Activated CD4-positive, alpha-beta T cell treated with anti-CD3 and anti-CD28 coated beads for 1 hour (primary cell): ENCODE results near the gene ZBTB7A.

Experiments
- DNase-seq: peaks from one replicate; pipeline ENCODE4 v3.0.0-alpha.2; 2020

The ZBTB7A gene

GRCh38 chr19:4052114-4052992 lies 14.3 kb downstream of the ZBTB7A start:
- DNase-seq, result no peak

- DNase-seq, result no peak
These were observed 15.3 kb downstream of the ZBTB7A start for GRCh38 chr19:4051175-4052101.

DNA sequence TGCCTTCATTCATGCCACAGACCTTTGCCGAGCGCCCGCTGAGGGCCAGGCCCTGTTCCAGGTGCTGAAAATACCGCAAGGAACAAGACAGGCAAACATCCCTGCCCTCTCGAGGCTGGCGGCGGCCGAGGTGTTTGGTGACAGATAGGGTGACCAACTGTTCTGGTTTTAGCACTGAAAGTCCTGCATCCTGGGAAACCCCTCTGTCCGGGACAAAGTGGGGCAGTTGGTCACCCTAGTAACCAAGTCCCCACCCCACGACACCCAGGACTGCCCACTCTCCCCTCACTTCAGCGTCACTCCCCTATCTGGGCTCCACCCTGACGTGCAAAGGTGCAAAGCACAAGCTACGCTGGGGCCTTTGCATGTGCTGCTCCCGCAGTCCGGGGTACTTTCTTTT lies 17.3 kb downstream of the ZBTB7A start:
- no peak for DNase-seq

- DNase-seq, result no peak
These were observed 19.6 kb downstream of the ZBTB7A start for GRCh38 chr19:4046946-4047683.

GRCh38 chr19:4046362-4046691 lies 20.4 kb downstream of the ZBTB7A start:
- DNase-seq, result no peak

DNA sequence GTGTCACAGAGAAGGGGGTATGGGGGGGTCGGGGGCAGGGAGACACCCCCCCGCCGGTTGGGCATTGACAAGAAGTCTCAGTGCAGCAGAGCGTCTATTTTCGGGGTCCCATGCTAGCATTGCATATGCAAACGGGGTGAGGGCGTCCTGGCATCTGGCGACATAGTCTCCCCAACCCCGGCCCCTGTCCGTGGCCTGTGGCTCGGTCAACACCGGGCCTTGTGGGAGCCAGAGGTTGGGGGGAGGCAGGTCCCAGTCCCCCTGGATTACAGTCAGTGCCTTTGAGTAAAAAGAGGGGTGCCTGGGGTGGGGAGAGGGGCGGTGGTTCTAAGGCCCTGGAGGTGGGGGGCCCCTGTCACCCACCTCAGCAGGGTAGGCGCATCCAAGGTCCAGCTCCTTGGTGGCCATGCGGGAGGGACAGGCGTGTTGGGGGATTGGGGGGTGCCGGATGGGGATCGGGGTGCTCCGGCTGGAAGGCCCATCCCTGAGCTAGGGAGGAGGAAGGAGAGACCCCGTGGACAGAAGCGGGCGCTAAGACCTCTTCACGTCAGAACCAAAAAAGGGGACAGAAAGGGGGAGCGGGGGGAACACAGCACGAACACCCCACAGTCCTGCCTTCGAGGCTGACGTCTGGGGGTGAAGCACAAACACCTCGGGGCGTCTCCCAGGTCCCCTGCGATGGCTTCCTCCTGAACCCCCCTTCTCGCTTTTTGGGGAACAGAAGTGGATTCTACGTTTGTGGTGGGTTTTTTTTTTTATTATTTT lies 20.9 kb downstream of the ZBTB7A start:
- DNase-seq, result no peak

DNA sequence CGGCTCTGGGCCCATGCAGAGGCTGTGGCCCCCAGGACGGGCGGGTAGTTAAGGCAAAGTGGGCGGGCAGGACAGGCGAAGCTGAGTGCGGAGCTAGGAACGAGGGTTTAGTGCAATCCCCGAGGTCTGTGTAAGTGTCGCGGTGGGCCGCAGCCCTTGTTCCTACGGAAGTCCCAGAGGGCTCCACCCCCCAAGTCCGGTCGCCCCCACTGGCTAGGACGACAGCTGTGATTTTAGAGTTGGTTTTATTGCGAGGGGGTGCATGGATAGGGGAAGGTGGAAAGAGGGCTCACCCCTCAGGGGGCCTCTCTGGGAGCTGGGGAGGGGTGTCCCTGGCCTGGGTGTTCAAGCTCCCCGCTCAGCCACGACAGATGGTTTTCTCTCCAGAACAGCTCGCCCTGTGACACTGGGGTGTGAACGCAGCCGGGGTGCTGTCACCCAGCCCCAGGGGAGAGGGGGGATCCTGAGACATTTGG lies 21.7 kb downstream of the ZBTB7A start:
- no peak for DNase-seq

DNA sequence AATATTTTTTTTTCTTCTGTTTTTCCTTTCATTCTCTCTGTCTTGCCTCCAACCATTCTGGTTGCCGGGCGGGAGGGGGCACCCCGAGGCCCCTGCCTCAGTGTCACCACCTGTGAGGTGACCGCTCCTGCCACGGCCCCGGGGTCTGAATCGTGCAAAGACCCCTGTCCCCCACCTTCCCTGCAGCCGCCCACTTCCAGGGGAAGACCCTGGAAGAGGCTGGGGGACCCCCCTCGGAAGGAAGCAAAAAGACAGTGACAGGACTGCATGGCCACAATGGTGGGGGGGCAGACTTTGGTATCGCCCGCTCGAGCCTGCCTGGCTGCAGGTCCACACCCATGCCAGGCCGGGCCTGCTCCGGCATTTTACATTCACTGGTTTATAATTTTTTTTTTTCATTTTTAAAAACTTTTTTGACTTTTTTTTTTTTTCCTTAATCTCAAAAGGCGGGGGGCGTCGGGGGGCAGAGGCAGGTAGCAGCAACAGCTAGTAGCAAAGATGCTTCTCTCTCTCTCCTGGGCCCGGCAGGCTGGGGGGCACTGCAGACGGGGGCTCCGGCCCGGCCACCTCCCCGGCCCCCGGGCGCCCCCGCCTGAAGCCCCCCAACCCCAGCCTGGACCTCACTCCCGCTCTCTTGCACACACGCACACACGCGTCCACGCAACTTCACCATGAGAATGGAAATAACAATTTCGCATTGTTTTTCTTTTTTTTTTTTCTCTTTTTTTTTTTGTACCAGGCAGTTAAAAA lies 22.6 kb downstream of the ZBTB7A start:
- no peak for DNase-seq

- no peak for DNase-seq
These were observed 23.3 kb downstream of the ZBTB7A start for GRCh38 chr19:4043401-4043800.

DNA sequence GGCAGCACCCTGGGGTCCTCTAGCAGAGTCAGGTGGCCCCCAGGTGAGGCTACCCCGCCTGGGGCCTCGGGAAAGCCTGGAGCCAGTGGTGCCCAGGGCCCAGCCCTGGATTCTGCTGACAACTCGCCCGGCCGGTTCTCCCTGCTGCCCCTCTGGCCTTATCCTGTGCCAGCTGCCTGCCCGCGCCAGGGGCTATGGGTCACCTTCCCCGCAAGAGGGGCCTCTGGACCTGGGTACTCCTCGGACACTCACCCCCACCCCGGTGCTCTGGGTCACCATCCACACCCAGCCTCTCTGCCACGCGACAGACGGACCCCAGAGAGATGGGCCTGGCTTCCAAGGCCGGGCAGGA lies 24.0 kb downstream of the ZBTB7A start:
- no peak for DNase-seq

DNA sequence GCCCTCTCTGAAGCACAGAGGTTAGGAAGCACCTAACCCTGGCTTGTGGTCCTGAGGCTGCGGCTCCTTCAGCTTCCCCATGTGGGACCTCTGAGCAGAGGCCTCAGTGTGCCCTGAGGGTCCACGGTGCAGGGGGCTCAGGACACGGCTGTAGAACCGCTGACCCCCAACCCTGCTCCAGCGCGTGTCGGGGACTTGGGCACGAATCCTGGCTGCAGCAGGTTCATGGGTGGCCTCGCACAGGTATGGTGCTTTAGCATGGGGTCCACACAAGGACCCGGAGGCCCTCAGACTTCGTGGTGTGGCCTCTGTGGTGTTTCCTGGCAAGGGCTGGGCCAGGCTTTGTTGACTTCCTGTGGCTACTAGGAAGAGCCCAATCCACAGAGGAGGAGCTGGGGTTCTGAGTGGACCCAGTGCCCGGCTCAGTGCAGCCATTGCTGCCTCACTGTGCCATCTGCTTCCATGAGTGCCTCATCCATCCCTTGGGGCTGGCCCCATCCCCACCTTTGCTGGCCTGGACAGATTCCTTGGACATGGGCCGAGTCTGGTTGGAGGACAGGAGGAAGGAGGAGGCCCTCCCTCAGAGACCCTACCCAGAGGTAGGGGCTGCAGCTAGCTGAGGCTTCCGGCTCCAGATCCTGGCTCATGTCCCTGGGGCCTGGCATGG lies 24.5 kb downstream of the ZBTB7A start:
- DNase-seq, result no peak

DNA sequence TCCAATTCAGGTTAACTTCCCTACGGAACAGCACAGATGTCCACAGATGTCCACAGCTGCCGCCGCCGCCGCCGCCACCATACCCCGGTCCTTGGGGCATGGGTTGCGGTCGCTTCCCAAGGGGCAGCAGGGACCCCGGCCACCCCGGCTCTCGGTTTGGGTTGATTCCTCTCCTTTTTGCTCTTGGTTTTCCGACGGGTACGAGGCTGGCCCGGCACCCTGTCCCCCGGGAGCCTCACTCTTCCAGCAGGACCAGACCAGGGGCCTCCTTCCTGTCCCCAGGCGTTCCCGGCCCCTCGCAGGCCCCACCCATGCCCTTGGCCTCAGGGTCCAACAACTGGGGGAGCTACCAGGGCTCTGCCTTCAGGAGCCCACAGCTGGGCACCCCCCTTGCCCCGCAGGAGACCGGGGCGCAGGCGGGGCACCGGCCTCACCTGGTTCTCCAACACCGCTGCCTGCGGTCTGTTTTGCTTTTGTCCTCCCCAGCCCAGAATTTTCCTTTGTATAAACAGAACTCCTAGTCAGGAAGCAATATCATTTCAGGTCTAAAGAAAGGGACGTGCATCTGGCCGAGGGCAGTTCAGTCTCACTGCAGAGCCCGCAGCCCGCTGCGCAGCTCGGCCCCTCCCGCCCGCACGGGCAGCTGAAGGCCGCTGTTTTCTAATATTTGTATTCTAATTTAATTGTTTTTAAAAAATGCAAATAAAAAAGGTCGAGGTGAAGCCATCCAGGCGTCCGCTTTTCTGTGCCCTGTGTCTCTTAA lies 27.9 kb downstream of the ZBTB7A start:
- no peak for DNase-seq

GRCh38 chr19:4038057-4038456 lies 28.6 kb downstream of the ZBTB7A start:
- DNase-seq, result no peak

- DNase-seq, result no peak
These were observed 29.3 kb downstream of the ZBTB7A start for GRCh38 chr19:4037301-4037949.

DNA sequence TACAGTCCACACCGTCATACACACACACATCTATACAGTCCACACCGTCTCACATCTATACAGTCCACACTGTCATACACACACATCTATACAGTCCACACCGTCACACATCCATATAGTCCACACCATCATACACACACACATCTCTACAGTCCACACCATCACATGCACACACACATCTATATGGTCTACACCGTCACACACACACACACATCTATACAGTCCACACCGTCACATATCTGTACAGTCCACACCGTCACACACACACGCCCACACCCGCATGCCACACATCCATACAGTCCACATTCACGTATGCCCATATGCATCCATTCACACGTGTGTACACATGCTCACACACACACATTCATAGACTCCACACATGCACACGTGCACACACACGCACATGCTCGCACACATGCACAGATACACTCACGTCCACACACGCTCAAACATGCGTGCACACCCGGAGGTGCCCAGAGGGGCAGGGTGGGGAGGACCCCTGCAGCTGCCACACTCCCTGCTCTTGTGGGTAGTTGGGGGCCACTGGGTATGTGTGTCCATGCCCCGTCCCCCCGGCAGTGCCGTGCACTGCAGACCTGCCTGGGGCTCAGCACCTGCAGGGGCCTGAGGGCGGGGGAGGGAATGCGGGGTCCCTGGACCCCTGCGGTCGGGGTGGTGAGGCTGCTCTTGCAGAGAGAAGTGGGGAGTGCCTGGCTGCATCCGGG lies 30.0 kb downstream of the ZBTB7A start:
- DNase-seq, result no peak

DNA sequence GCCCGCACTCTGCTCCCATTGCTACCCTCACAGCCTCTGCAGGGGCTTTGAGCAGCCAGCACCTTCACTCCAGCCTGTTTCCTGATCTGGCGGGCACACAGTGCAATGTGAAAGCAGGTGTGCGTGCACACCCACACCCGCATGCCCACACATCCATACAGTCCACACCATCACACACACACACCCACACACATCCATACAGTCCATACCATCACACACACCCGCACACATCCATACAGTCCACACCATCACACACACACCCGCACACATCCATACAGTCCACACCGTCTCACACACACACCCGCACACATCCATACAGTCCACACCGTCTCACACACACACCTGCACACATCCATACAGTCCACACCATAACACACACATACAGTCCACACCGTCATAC lies 31.1 kb downstream of the ZBTB7A start:
- DNase-seq, result no peak

- no peak for DNase-seq
These were observed 31.6 kb downstream of the ZBTB7A start for GRCh38 chr19:4035018-4035566.
